ENCODE results near the gene APLF. TPM values are rescaled to one million over a fixed set of nuclear protein-coding genes. Genes with fewer than 3 reads are reported as not detected.
"Not testable (repeated sequence)": the region's sequence is repeated elsewhere in the genome, so short reads cannot be mapped to it uniquely, and the experiment has no call there.

Gene APLF
- total RNA-seq, 1 donor from 2014 or later = 6.2 TPM

DNA sequence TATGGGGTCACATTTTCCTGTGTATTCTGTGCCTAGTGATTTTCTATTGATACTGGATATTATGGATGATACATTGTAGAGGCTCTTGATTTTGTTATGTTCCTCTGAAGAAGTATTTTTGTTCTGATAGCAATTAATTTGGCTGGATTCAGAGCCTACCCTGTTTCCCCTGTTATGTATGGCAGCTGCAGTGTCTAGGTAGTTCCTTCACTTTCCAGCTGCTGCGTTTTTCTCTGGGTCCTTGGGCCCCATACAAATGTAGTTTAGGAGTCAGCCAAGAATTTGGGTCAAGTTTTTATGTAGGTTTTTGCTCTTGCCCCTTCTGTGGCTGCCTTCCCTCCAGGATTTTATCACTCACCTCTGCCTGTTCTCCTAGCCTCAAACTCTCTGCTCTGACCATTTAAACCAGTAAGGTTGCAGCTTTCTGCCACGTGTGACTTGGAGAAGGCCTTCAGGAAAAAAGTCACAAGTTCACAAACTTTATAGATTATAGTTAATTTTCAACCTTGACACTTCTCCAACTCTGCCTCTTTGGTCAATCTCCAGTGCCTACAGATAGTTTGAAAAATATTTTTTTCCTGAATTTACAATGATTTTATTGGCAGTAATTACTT is 47.0 kb downstream of the APLF start:
- Mint-ChIP-seq H3K4me1 (ENCODE audit: unreplicated experiment) (no peaks in the 10 kb centered on the region), H3K36me3 (no peaks in the 10 kb centered on the region), H3K27ac (no peak overlapping the region), H3K9me3 (no peaks in the 10 kb centered on the region), H3K27me3 (no peaks in the 10 kb centered on the region), H3K4me3 (no peak overlapping the region)
- TF ChIP-seq, protein P1, sequence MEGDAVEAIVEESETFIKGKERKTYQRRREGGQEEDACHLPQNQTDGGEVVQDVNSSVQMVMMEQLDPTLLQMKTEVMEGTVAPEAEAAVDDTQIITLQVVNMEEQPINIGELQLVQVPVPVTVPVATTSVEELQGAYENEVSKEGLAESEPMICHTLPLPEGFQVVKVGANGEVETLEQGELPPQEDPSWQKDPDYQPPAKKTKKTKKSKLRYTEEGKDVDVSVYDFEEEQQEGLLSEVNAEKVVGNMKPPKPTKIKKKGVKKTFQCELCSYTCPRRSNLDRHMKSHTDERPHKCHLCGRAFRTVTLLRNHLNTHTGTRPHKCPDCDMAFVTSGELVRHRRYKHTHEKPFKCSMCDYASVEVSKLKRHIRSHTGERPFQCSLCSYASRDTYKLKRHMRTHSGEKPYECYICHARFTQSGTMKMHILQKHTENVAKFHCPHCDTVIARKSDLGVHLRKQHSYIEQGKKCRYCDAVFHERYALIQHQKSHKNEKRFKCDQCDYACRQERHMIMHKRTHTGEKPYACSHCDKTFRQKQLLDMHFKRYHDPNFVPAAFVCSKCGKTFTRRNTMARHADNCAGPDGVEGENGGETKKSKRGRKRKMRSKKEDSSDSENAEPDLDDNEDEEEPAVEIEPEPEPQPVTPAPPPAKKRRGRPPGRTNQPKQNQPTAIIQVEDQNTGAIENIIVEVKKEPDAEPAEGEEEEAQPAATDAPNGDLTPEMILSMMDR (conservative IDR thresholded peaks at IDR 0.05) = no peak
- no peak for DNase-seq (ENCODE audit: extremely low spot score, unreplicated experiment)

DNA sequence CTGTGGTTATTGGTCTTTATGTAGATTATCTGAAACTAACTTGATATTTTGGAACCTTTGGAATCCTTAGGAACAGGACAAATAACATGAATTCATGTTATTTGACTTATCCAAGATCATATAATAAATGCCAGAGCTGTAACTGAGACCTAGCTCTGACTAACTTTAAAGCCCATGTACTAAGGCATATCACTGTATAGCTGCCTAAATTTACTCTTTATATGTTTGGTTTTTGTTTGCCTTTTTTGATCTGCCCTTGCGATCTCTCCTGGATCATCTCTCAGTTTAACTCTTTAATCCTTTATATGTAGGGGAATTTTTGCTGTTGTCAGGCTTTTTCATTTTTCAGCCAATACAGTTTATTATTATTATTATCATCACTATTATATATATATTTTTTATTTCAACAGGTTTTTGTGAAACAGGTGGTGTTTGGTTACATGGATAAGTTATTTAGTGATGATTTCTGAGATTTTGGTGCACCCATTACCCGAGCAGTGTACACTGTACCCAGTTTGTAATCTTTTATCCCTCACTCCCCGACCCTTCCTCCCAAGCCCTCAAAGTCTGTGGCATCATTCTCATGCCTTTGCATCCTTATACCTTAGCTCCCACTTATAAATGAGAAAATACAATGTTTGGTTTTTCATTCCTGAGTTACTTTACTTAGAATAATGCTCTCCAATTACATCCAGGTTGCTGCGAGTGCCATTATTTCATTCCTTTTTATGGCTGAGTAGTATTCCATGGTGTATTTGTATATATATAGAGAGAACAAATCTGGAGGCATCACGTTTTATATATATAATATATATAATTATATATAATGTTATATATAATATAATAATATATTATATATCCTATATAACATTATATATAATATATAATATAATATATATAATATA is 48.9 kb downstream of the APLF start:
- Mint-ChIP-seq H3K27me3 (no peaks in the 10 kb centered on the region), H3K4me1 (ENCODE audit: unreplicated experiment) (no peaks in the 10 kb centered on the region), H3K36me3 (no peaks in the 10 kb centered on the region), H3K4me3 (no peak overlapping the region), H3K27ac (no peak overlapping the region), H3K9me3 (no peaks in the 10 kb centered on the region)
- TF ChIP-seq, protein P1 (conservative IDR thresholded peaks at IDR 0.05) = no peak
- no peak for DNase-seq (ENCODE audit: extremely low spot score, unreplicated experiment)

DNA sequence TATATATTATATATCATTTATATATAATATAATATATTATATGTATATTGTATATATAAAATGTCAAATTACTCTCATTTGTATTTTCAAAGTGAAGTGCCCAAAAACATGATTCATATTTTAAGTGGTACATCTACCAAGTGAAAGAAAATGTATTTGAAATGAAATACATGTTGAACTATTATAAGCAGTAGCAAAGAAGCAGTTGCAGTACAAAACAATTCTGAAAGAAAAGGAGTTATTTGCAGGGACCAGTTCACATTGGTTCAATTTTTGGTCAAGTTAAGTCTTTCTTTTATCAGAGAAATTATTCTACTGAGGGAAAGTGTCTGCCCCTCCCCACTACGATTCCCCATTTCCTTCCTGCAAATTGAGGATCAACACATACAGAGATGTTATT is 51.9 kb downstream of the APLF start:
- TF ChIP-seq, protein P1 (conservative IDR thresholded peaks at IDR 0.05) = no peak
- Mint-ChIP-seq H3K4me3 (no peak overlapping the region), H3K27ac (no peak overlapping the region), H3K9me3 (no peaks in the 10 kb centered on the region), H3K36me3 (no peaks in the 10 kb centered on the region), H3K4me1 (ENCODE audit: unreplicated experiment) (no peaks in the 10 kb centered on the region), H3K27me3 (no peaks in the 10 kb centered on the region)
- DNase-seq (ENCODE audit: extremely low spot score, unreplicated experiment) = no peak

DNA sequence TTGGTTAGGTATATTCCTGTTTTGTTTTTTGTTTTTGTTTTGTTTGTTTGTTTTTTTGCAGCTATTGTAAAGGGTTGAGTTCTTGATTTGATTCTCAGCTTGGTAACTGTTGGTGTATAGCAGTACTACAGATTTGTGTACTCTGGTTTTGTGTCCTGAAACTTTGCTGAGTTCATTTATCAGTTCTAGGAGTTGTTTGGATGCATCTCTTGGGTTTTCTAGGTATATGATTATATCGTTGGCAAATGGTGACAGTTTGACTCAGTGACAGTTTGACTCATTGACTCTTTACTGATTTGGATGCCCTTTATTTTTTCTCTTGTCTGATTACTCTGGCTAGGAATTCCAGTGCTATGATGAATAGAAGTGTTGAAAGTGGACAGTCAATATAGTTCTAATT is 53.7 kb downstream of the APLF start:
- Mint-ChIP-seq H3K4me3 (no peak overlapping the region), H3K4me1 (ENCODE audit: unreplicated experiment) (no peaks in the 10 kb centered on the region), H3K36me3 (no peaks in the 10 kb centered on the region), H3K27ac (no peak overlapping the region), H3K9me3 (no peaks in the 10 kb centered on the region), H3K27me3 (no peaks in the 10 kb centered on the region)
- DNase-seq (ENCODE audit: extremely low spot score, unreplicated experiment) = no peak
- TF ChIP-seq, protein P1 (conservative IDR thresholded peaks at IDR 0.05) = no peak

DNA sequence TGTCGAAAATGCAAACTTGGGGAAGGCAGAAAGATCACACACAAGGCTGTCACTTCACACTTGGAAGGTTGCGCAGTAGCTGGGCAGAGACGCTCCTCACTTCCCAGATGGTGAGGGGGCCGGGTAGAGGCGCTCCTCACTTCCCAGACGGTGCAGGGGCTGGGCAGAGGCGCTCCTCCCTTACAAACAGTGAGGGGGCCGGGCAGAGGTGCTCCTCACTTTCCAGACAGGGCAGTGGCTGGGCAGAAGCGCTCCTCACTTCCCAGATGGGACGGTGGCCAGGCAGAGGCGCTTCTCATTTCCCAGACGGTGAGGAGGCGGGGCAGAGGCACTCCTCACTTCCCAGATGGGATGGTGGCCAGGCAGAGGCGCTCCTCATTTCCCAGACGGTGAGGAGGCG is 59.6 kb downstream of the APLF start:
- H3K9me3 Mint-ChIP-seq; H3K4me1 Mint-ChIP-seq (ENCODE audit: unreplicated experiment); DNase-seq (ENCODE audit: extremely low spot score, unreplicated experiment); H3K27me3 Mint-ChIP-seq; H3K36me3 Mint-ChIP-seq; H3K4me3 Mint-ChIP-seq; H3K27ac Mint-ChIP-seq: not testable (repeated sequence)

DNA sequence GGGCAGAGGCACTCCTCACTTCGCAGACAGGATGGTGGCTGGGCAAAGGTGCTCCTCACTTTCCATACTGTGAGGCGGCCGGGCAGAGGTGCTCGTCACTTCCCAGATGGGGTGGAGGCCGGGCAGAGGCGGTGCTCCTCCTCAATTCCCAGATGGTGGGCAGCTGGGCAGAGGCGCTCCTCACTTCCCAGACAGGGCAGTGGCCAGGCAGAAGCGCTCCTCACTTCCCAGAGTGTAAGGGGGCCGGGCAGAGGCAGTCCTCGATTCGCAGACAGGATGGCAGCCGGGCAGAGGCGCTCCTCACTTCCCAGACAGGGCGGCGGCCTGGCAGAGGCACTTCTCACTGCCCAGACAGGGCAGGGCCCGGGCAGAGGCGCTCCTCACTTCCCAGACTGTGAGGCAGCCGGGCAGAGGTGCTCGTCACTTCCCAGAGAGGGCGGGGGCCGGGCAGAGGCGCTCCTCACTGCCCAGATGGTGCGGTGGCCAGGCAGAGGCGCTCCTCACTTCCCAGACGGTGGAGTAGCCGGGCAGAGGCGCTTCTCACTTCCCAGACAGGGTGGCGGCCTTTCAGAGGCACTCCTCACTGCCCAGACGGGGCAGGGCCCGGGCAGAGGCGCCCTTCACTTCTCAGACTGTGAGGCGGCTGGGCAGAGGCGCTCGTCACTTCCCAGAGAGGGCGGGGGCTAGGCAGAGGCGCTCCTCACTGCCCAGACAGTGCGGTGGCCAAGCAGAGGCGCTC is 60.1 kb downstream of the APLF start:
- not testable (repeated sequence) for H3K27me3 Mint-ChIP-seq, H3K4me3 Mint-ChIP-seq

DNA sequence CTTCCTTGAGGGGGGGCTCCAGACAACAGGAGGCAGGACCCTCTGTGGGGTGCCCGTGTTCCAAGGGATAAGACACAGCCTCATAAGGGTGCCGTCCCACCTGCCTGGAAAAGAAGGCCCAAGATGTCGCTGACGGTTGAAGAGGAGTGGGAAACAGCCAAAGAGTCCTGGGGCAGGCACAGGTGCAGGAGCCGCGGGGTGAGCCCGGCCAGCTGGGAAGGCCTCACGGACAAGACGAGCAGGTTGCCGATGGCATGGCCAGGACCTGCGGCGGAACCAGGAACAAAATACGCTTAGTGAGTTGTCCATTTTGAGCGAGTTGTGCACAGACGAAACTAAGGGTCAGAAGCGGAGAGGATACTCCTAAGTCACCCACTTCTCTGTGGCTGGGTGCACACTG is 61.8 kb downstream of the APLF start:
- H3K36me3 Mint-ChIP-seq; H3K4me3 Mint-ChIP-seq; H3K4me1 Mint-ChIP-seq (ENCODE audit: unreplicated experiment); DNase-seq (ENCODE audit: extremely low spot score, unreplicated experiment); H3K9me3 Mint-ChIP-seq; H3K27ac Mint-ChIP-seq; H3K27me3 Mint-ChIP-seq: not testable (repeated sequence)

More for the DNA sequence above, 60.1 kb downstream of the APLF start:
- H3K27ac Mint-ChIP-seq; H3K9me3 Mint-ChIP-seq; DNase-seq (ENCODE audit: extremely low spot score, unreplicated experiment); H3K36me3 Mint-ChIP-seq; H3K4me1 Mint-ChIP-seq (ENCODE audit: unreplicated experiment): not testable (repeated sequence)

DNA sequence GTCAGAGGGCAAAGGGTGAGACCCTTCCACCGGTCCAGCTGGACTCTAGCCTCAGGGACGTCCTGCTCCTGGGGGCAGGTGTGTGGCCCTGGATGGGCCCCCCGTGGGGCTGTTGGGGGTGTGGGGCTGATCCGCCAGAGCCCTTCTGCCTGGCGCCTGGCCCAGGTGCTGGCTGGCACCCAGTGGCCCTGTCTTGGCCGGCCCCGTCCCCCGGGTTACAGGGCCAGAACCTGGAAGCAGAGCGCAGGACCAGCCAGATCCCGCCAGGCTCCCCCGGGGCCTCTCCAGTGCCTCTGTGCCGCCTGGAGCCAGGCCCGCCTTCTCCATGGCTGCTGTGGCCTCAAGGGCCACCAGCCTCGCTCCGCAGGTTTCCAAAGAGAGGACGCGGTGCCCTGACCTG is 62.3 kb downstream of the APLF start:
- H3K4me1 Mint-ChIP-seq (ENCODE audit: unreplicated experiment); H3K27ac Mint-ChIP-seq; H3K9me3 Mint-ChIP-seq; DNase-seq (ENCODE audit: extremely low spot score, unreplicated experiment); H3K27me3 Mint-ChIP-seq; H3K4me3 Mint-ChIP-seq; H3K36me3 Mint-ChIP-seq: not testable (repeated sequence)

All from type B pancreatic cell (in vitro differentiated cells).